Tibial nerve (tissue), 4 donors: ENCODE data around the gene ANKMY2. TPM values are rescaled to one million over a fixed set of nuclear protein-coding genes. Genes with fewer than 3 reads are reported as not detected.

Source experiments
- DNase-seq, 2 donors: peaks; one replicate each; pipeline ENCODE4 v3.0.0-alpha.2; 2019; ENCODE audit warnings: low spot score in 2 of 2
- H3K27ac ChIP-seq, 4 donors: fragments of 200-600 bp; sonication (generic) in 3 of 4; one replicate each; pipeline ENCODE4 v1.5.1; 2017 to 2019; ENCODE audit warnings: mild to moderate bottlenecking in 1 of 4
- H3K27me3 ChIP-seq, 2 donors: fragments of 200-600 bp; sonication (generic) in 1 of 2; one replicate each; pipeline versions ENCODE4 v1.5.1 to v1.6.0; 2017 to 2019
- H3K36me3 ChIP-seq, 3 donors: fragments of 200-600 bp; sonication (generic); one replicate each; pipeline ENCODE4 v1.5.1; 2018 to 2019
- H3K4me1 ChIP-seq, 4 donors: fragments of 200-600 bp; sonication (generic) in 3 of 4; one replicate each; pipeline ENCODE4 v1.5.1; 2017 to 2019
- H3K4me3 ChIP-seq, 4 donors: fragments of 200-600 bp; sonication (generic) in 3 of 4; one replicate each; pipeline ENCODE4 v1.5.1; 2017 to 2019; ENCODE audit warnings: mild to moderate bottlenecking in 1 of 4, moderate library complexity in 1 of 4
- H3K9me3 ChIP-seq, 4 donors: fragments of 200-600 bp; sonication (generic) in 3 of 4; one replicate each; pipeline ENCODE4 v1.5.1; 2017 to 2019
- CTCF ChIP-seq, 5 experiments: fragments of 200-600 bp in 3 of 5; fragments of 450-650 bp in 2 of 5; sonication (generic) in 3 of 5; IDR thresholded peaks; one replicate each; pipeline ENCODE4 v1.5.1; 2016 to 2019; ENCODE audit warnings: antibody characterized with exemption in 5 of 5, mild to moderate bottlenecking in 3 of 5, moderate library complexity in 2 of 5
- EP300 ChIP-seq, 2 donors: sonication (generic); formaldehyde crosslinking; IDR thresholded peaks; one replicate each; pipeline ENCODE4 v1.6.1; 2017; ENCODE audit warnings: antibody characterized with exemption in 2 of 2, mild to moderate bottlenecking in 1 of 2
- POLR2A ChIP-seq, 2 donors: fragments of 450-650 bp; IDR thresholded peaks; one replicate each; pipeline ENCODE4 v1.6.1; 2017; ENCODE audit warnings: antibody characterized with exemption in 2 of 2, mild to moderate bottlenecking in 2 of 2, moderate library complexity in 2 of 2
- WGBS, 2 donors: methylation state at CpG; one replicate each; pipeline ENCODE4 v1.1.5; 2018; 5-methylcytosine and 5-hydroxymethylcytosine counted together
- total RNA-seq, 4 donors: library from RNA; depleted of rRNA; stranded (reverse); fragments of >200 nt; gene quantifications; one replicate each; pipeline ENCODE4 v1.1.0, GENCODE V29; 2016

Gene ANKMY2
- total RNA-seq, 4 donors from 2014 or later = 10.0 to 15.3 (median 13.7) TPM

- no peak for TF ChIP-seq EP300 (IDR thresholded peaks at IDR 0.05)
- TF ChIP-seq CTCF (IDR thresholded peaks at IDR 0.05) = no peak
- TF ChIP-seq POLR2A (IDR thresholded peaks at IDR 0.05) = no peak
- 90 to 93% methylated on average over 9 of the region's 9 CpGs for WGBS, 2 donors
- Histone ChIP-seq H3K4me3 (peak overlapping the region in 1 of 4 donors; percentile 7), H3K36me3 (no peaks in the 10 kb centered on the region), H3K27ac (no peak overlapping the region), H3K27me3 (no peaks in the 10 kb centered on the region), H3K4me1 (no peaks in the 10 kb centered on the region), H3K9me3 (no peaks in the 10 kb centered on the region)
- DNase-seq = no peak
Measured at GRCh38 chr7:16562456-16563220, 82.9 kb downstream of the ANKMY2 start.

- no peaks in the 10 kb centered on the region for H3K4me1 ChIP-seq
- DNase-seq = no peak
- H3K9me3 ChIP-seq = no peaks in the 10 kb centered on the region
- no peaks in the 10 kb centered on the region for H3K27me3 ChIP-seq
- H3K27ac ChIP-seq = no peak overlapping the region
- WGBS, 2 donors = 89 to 94% methylated on average over 3 of the region's 3 CpGs
- H3K4me3 ChIP-seq = no peak overlapping the region
- TF ChIP-seq POLR2A (IDR thresholded peaks at IDR 0.05) = no peak
- no peak for TF ChIP-seq CTCF (IDR thresholded peaks at IDR 0.05)
- no peak for TF ChIP-seq EP300 (IDR thresholded peaks at IDR 0.05)
- no peaks in the 10 kb centered on the region for H3K36me3 ChIP-seq
Measured at GRCh38 chr7:16561943-16562342, 83.6 kb downstream of the ANKMY2 start.

- Histone ChIP-seq H3K36me3 (no peaks in the 10 kb centered on the region), H3K4me3 (no peak overlapping the region), H3K27ac (no peak overlapping the region), H3K4me1 (no peaks in the 10 kb centered on the region), H3K27me3 (no peaks in the 10 kb centered on the region), H3K9me3 (no peaks in the 10 kb centered on the region)
- 51 to 81% methylated on average over 3 of the region's 3 CpGs for WGBS, 2 donors
- no peak for DNase-seq
- TF ChIP-seq POLR2A (IDR thresholded peaks at IDR 0.05) (no peak), CTCF (IDR thresholded peaks at IDR 0.05) (no peak)
Measured at GRCh38 chr7:16559497-16560179, 85.9 kb downstream of the ANKMY2 start.

DNA sequence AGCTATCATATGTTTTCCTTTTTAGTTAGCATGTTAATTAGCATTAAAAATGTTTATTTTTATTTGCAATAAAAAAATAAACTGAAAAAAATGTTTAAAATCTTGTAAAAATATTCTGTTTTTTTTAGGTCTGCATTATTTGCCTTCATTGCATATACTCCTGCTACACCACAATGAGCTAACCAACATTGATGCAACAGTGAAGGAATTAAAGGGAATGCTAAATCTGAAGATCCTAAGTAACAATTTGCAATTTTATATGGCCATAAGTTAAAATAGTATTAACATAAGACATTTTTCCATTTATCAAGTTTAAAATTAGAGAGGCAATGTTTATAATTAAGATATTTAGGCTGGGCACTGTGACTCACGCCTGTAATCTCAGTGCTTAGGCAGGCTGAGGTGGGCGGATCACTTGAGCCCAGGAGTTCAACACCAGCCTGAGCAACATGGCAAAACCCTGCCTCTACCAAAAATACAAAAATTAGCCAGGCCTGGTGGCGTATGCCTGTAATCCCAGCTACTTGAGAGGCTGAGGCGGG is 86.7 kb downstream of the ANKMY2 start:
- no peak overlapping the region for H3K4me3 ChIP-seq
- H3K27ac ChIP-seq = no peak overlapping the region
- no peaks in the 10 kb centered on the region for H3K36me3 ChIP-seq
- TF ChIP-seq EP300 (IDR thresholded peaks at IDR 0.05) = no peak
- no peaks in the 10 kb centered on the region for H3K4me1 ChIP-seq
- no peaks in the 10 kb centered on the region for H3K9me3 ChIP-seq
- H3K27me3 ChIP-seq = no peaks in the 10 kb centered on the region
- DNase-seq = no peak
- 96% methylated on average over 4 of the region's 4 CpGs for WGBS, 2 donors

DNA sequence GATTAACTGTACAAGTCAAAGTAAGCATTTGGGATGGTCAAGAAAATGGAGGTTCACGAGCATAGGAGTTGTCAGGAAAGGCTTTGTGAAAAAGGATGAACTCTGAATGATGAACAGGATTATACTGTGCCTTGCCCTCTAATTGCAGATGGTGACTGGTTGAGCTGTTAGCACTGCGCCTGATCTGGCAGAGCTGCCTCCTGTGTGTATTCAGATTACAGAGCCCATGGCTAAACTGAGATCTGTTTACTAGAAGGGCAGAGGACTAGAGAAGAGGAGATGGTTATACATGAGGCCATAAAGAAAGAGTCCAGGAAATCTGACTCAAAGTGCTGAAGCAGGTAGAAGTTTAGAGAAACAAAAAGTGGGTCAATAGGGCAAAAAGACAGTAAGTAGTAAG is 89.2 kb downstream of the ANKMY2 start:
- no peaks in the 10 kb centered on the region for H3K4me1 ChIP-seq
- no peak overlapping the region for H3K27ac ChIP-seq
- H3K4me3 ChIP-seq = no peak overlapping the region
- H3K27me3 ChIP-seq = no peaks in the 10 kb centered on the region
- no peak for DNase-seq
- TF ChIP-seq POLR2A (IDR thresholded peaks at IDR 0.05) (no peak), CTCF (IDR thresholded peaks at IDR 0.05) (no peak), EP300 (IDR thresholded peaks at IDR 0.05) (no peak)
- 50 to 89% methylated on average over 2 of the region's 2 CpGs for WGBS, 2 donors
- H3K36me3 ChIP-seq = no peaks in the 10 kb centered on the region
- H3K9me3 ChIP-seq = no peaks in the 10 kb centered on the region
